Measurements from ENCODE around the gene TULP3. TPM values are rescaled to one million over a fixed set of nuclear protein-coding genes. Genes with fewer than 3 reads are reported as not detected.

TULP3 gene

DNA sequence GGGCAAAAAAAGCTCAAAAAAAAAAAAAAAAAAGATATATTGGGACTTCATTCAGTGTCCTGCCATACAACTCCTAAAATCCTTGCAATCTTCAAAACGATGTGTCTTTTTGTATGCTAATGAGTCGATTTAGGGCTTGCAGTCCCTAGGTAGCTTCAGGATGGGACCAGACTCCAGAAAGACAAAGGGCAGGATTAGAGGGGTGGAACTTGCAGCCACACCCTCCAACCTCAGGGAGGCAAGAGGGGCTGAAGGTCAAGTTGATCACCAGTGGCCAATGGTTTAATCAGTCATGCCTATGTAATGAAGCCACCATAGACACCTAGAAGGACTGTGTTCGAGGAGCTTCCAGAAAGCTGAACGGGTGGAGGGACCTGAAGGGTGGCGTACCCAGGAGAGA is 97.8 kb downstream of the TULP3 start:
- no peak overlapping the region for H3K4ac ChIP-seq (ENCODE audit: low read depth, low read length)
- H3K79me2 ChIP-seq (ENCODE audit: control insufficient read depth, insufficient read depth, low read length) = peaks cover 49% of the 10 kb centered on the region
- no peak overlapping the region for H2BK15ac ChIP-seq (replicated peaks; ENCODE audit: low read depth)
- no peak overlapping the region for H4K5ac ChIP-seq (ENCODE audit: low read length)
- DNase-seq = peak; percentile 84
- H2BK120ac ChIP-seq (ENCODE audit: low read depth, low read length) = no peak overlapping the region
- no peak overlapping the region for H4K8ac ChIP-seq (ENCODE audit: low read depth, low read length)
- peaks cover 12% of the 10 kb centered on the region for H3K79me1 ChIP-seq (ENCODE audit: low read length)
- no CpG with 5 or more reads among the region's 5 CpGs for WGBS (ENCODE audit: extremely low coverage, insufficient coverage, low lambda C conversion rate)
- H3K36me3 ChIP-seq (ENCODE audit: control insufficient read depth, insufficient read depth, low read length) = no peaks in the 10 kb centered on the region
- H3K4me1 ChIP-seq (ENCODE audit: control insufficient read depth, low read depth, low read length) = peaks cover 4% of the 10 kb centered on the region
- no peak overlapping the region for H3K4me3 ChIP-seq (ENCODE audit: low read length)
- H2AK5ac ChIP-seq (ENCODE audit: low read length) = no peak overlapping the region
- no peak overlapping the region for H3K18ac ChIP-seq (ENCODE audit: low read length)
- peak overlapping the region; percentile 22 for H3K56ac ChIP-seq (ENCODE audit: low read length)
- H3K27me3 ChIP-seq (ENCODE audit: insufficient read depth, low read length, poor library complexity) = no peaks in the 10 kb centered on the region
- H3K23ac ChIP-seq (ENCODE audit: low read length) = no peak overlapping the region
- no peak overlapping the region for H3K4me2 ChIP-seq (ENCODE audit: low read length)
- H3K27ac ChIP-seq (ENCODE audit: low read depth, low read length) = no peak overlapping the region
- no peak overlapping the region for H2BK5ac ChIP-seq (ENCODE audit: low read length)
- H3K9ac ChIP-seq (ENCODE audit: low read length) = no peak overlapping the region

Small RNA genes within 50 kb of the gene (small RNA-seq; reads per million reads assigned to genes)
- gene RNU6-1315P (ENCODE audit: insufficient read depth) = not detected

All from mesendoderm (in vitro differentiated cells).